Left cardiac atrium (tissue), 4 donors: ENCODE results near the gene GFOD2. TPM values are rescaled to one million over a fixed set of nuclear protein-coding genes. Genes with fewer than 3 reads are reported as not detected.

Experiments
- ATAC-seq, 2 donors: fragments of 200-7000 bp; cut with Tn5 transposase; one replicate each; pipeline ENCODE4 v1.9.1; 2020; ENCODE audit warnings: mild to moderate bottlenecking in 2 of 2, moderate library complexity in 2 of 2
- DNase-seq: peaks from one replicate; pipeline ENCODE4 v3.0.0-alpha.2; 2020
- intact Hi-C, 2 donors: fragments of 100-400 bp; cut with DNase I; formaldehyde crosslinking; loops; one replicate each; pipeline versions ENCODE4 v1.14.1 to v1.15.1; 2022 to 2023
- total RNA-seq, 2 donors: library from RNA; stranded (reverse); fragmentation: NEBNext Ultra II Directional; extraction: Animal tissue kit (Norgen Biotek cat#: 25700); gene quantifications; one replicate each; pipeline ENCODE4 v1.2.1, GENCODE V29; 2021
- donor health status: DM: no; HTN: yes; CAD: no.
- donor health status: DM: no; HTN: yes; CAD: no; lungs with severe emphysema.
- donor health status: DM: yes; HTN: yes; CAD: no.
- donor health status: Dilated cardiomyopathy.

Gene GFOD2
- total RNA-seq, 2 donors from 2014 or later: 10.1 to 11.7 TPM

DNA sequence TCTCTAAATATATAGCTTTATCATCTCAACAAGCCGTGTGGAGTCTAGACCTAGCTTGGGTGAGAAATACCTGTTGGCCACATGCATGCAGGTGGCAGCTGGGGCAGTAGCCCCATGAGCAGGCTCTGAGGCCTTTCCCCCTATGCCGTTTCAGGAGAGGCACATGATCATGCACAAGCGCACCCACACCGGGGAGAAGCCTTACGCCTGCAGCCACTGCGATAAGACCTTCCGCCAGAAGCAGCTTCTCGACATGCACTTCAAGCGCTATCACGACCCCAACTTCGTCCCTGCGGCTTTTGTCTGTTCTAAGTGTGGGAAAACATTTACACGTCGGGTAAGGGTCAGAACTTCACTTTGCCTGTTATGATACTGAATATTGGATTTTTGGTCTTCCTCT lies 90.9 kb downstream of the GFOD2 start:
- ATAC-seq (no peak), DNase-seq (no peak)
- intact Hi-C loops: no loop called here

Other genes starting within 250 kb of the GFOD2 start
- gene ATP6V0D1, start 238.2 kb downstream of the GFOD2 start, total RNA-seq: 10 to 100 TPM; 66.9 to 71.3 TPM
- not detected for gene AGRP, start 235.8 kb downstream of the GFOD2 start, total RNA-seq
- 10 to 100 TPM; 66.2 to 80.9 TPM for gene RIPOR1, start 190.5 kb downstream of the GFOD2 start, total RNA-seq
- gene CTCF, start 156.8 kb downstream of the GFOD2 start, total RNA-seq: 10 to 100 TPM; 22.7 to 25.7 TPM
- 1 to 10 TPM; 1.1 to 1.2 TPM for gene CARMIL2, start 74.2 kb downstream of the GFOD2 start, total RNA-seq
- 10 to 100 TPM in 1 of 2 donors, 1 to 10 TPM in 1; 9.0 to 10.2 TPM for gene ACD, start 59.1 kb downstream of the GFOD2 start, total RNA-seq
- 1 to 10 TPM; 2.5 to 4.8 TPM for gene PARD6A, start 58.4 kb downstream of the GFOD2 start, total RNA-seq
- gene ENKD1, start 52.6 kb downstream of the GFOD2 start, total RNA-seq: 1 to 10 TPM; 7.6 to 9.6 TPM
- 1 to 10 TPM; 3.5 to 3.7 TPM for gene C16orf86, start 52.5 kb downstream of the GFOD2 start, total RNA-seq
- 10 to 100 TPM; 10.9 to 14.3 TPM for gene RANBP10, start 87.2 kb upstream of the GFOD2 start, total RNA-seq
- under 1 TPM; 0.55 to 0.74 TPM for gene TSNAXIP1, start 87.6 kb upstream of the GFOD2 start, total RNA-seq
- gene THAP11, start 123.0 kb upstream of the GFOD2 start, total RNA-seq: 10 to 100 TPM; 24.5 to 24.7 TPM
- gene NUTF2, start 127.6 kb upstream of the GFOD2 start, total RNA-seq: 10 to 100 TPM; 59.8 to 73.9 TPM
- gene CENPT, start 128.4 kb upstream of the GFOD2 start, total RNA-seq: 10 to 100 TPM; 22.1 to 22.2 TPM
- gene EDC4, start 153.7 kb upstream of the GFOD2 start, total RNA-seq: 10 to 100 TPM; 23.3 to 31.5 TPM
- gene NRN1L, start 165.6 kb upstream of the GFOD2 start, total RNA-seq: under 1 TPM in 1 of 2 donors, not detected in 1; 0.50 TPM
- 10 to 100 TPM; 21.0 to 27.3 TPM for gene PSKH1, start 173.9 kb upstream of the GFOD2 start, total RNA-seq
- under 1 TPM; 0.76 to 0.97 TPM for gene CTRL, start 212.5 kb upstream of the GFOD2 start, total RNA-seq
- gene PSMB10, start 217.5 kb upstream of the GFOD2 start, total RNA-seq: 10 to 100 TPM; 54.9 to 64.5 TPM
- gene LCAT, start 224.8 kb upstream of the GFOD2 start, total RNA-seq: 10 to 100 TPM; 12.8 to 22.6 TPM
- 10 to 100 TPM; 52.0 to 98.2 TPM for gene SLC12A4, start 249.3 kb upstream of the GFOD2 start, total RNA-seq